ENCODE results near the gene IL1A. TPM values are rescaled to one million over a fixed set of nuclear protein-coding genes. Genes with fewer than 3 reads are reported as not detected.

The IL1A gene
- total RNA-seq, 1 donor from 2014 or later = 0.43 TPM

DNA sequence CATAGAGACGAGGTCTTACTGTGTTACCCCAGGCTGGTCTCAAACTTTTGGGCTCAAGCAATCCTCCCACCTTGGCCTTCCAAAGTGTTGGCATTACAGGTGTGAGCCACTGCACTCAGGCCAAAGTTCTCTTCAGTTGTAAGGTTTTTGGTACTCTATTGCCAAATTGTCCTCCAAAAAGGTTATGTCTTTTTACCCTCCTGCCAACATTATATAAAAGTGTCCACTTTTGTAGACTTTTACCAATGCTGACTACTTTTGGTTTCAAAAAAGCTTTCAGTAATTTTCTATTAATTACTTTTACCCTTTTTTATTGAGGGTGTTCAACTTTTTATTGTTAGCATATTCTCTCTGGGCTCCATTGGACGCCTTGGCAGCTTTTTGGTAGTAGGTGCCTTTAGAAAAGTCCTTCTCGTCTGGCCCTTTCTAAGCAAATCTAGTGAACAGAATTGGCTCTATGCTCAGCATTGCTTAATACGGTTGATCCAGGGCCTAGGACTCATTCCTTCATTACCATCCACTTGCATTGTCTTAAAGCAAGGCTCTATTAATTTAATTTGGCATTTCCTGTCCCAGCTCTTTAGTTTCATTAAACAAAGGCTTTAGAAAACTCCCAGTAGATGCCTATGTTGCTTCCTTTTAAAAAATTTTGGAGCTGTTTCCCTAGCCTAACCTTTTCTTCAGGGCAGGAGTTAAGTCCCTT, 16.7 kb upstream of the IL1A start:
- Mint-ChIP-seq H3K9me3 (ENCODE audit: unreplicated experiment) (peaks cover 11% of the 10 kb centered on the region), H3K36me3 (ENCODE audit: low read depth, unreplicated experiment) (no peaks in the 10 kb centered on the region), H3K27ac (ENCODE audit: unreplicated experiment) (no peak overlapping the region), H3K4me3 (ENCODE audit: unreplicated experiment) (no peak overlapping the region), H3K27me3 (ENCODE audit: low read depth, unreplicated experiment) (peaks cover under 1% of the 10 kb centered on the region), H3K4me1 (ENCODE audit: low read depth, unreplicated experiment) (peaks cover 12% of the 10 kb centered on the region)
- TF ChIP-seq, protein P1, sequence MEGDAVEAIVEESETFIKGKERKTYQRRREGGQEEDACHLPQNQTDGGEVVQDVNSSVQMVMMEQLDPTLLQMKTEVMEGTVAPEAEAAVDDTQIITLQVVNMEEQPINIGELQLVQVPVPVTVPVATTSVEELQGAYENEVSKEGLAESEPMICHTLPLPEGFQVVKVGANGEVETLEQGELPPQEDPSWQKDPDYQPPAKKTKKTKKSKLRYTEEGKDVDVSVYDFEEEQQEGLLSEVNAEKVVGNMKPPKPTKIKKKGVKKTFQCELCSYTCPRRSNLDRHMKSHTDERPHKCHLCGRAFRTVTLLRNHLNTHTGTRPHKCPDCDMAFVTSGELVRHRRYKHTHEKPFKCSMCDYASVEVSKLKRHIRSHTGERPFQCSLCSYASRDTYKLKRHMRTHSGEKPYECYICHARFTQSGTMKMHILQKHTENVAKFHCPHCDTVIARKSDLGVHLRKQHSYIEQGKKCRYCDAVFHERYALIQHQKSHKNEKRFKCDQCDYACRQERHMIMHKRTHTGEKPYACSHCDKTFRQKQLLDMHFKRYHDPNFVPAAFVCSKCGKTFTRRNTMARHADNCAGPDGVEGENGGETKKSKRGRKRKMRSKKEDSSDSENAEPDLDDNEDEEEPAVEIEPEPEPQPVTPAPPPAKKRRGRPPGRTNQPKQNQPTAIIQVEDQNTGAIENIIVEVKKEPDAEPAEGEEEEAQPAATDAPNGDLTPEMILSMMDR (IDR thresholded peaks at IDR 0.05; ENCODE audit: insufficient read depth, low read depth, low read length) = no peak
- TF ChIP-seq EZH2 (IDR thresholded peaks at IDR 0.05; ENCODE audit: insufficient read depth, low read length) = no peak
- Histone ChIP-seq H2AFZ (ENCODE audit: low read depth, low read length) (no peak overlapping the region), H3K36me3 (ENCODE audit: insufficient read depth, low read length) (no peaks in the 10 kb centered on the region), H3K27ac (ENCODE audit: low read depth, low read length) (no peak overlapping the region), H4K20me1 (ENCODE audit: insufficient read depth, low read length) (no peaks in the 10 kb centered on the region), H3K9ac (ENCODE audit: low read length) (no peak overlapping the region), H3K27me3 (ENCODE audit: insufficient read depth, low read length) (no peaks in the 10 kb centered on the region), H3K4me2 (ENCODE audit: low read length) (no peak overlapping the region), H3K4me3 (ENCODE audit: insufficient read depth, low read depth, low read length) (no peak overlapping the region), H3K79me2 (ENCODE audit: insufficient read depth, low read length) (no peaks in the 10 kb centered on the region), H3K9me3 (ENCODE audit: insufficient read depth, low read depth, low read length) (no peaks in the 10 kb centered on the region), H3K4me1 (ENCODE audit: insufficient read depth, low read length) (peaks cover 10% of the 10 kb centered on the region)
- DNase-seq (ENCODE audit: low read depth) = no peak
- FAIRE-seq = no peak

DNA sequence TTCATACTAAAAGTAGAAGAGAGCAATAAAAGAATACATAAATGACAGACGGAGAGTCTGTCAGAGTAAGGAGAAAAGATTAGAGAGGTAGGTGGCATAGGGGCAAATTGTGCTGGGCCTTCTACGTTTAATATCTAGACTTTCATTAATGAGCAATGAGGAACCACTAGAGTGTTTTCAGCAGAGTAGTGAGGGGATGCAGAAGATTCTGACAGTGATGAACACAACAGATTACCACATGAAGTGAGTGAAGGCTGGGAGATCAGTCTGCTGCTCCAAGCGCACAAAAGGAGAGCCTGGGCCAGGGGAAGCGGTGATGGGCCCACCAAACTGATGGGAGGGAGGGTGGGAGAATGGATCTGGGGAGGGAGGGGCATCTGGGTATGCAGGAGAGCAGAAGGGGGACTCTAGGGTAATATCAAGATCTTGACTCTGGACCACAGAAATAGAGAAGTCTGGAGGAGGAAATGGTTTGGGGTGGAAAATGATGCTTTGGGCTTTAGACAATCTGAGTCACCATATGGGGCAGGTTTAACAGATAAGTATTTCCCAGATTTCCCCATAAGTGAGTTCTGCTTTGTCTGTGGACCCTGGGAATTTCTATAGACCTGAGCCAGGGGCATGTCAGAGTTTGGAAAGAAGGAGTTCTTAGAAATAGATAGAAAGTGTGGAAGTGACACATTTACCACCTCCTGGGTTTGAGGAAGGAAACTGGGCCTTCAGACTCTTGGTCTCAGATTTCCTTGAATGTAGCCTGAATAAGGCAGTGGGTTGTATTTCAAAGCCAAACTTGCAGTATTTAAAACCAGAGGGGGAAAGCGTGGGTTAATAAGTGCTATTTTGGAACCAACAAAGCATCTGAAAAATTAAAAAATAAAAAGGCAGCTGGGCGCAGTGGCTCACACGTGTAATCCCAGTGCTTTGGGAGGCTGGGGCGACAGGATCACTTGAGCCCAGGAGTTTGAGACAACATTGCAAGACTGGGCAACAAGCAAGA, 15.0 kb upstream of the IL1A start:
- no peak overlapping the region for H3K27ac ChIP-seq (ENCODE audit: low read depth, low read length)
- FAIRE-seq = no peak
- no peak overlapping the region for H3K27ac Mint-ChIP-seq (ENCODE audit: unreplicated experiment)

More for the DNA sequence above, 15.0 kb upstream of the IL1A start:
- peaks cover 13% of the 10 kb centered on the region for H3K9me3 Mint-ChIP-seq (ENCODE audit: unreplicated experiment)
- no peaks in the 10 kb centered on the region for H4K20me1 ChIP-seq (ENCODE audit: insufficient read depth, low read length)
- no peak overlapping the region for H3K4me2 ChIP-seq (ENCODE audit: low read length)
- peaks cover 6% of the 10 kb centered on the region for H3K4me1 ChIP-seq (ENCODE audit: insufficient read depth, low read length)
- no peak for DNase-seq (ENCODE audit: low read depth)
- H3K36me3 Mint-ChIP-seq (ENCODE audit: low read depth, unreplicated experiment) = no peaks in the 10 kb centered on the region
- TF ChIP-seq, protein P1 (IDR thresholded peaks at IDR 0.05; ENCODE audit: insufficient read depth, low read depth, low read length) = no peak
- TF ChIP-seq EZH2 (IDR thresholded peaks at IDR 0.05; ENCODE audit: insufficient read depth, low read length) = no peak
- no peaks in the 10 kb centered on the region for H3K27me3 ChIP-seq (ENCODE audit: insufficient read depth, low read length)
- peaks cover 8% of the 10 kb centered on the region for H3K4me1 Mint-ChIP-seq (ENCODE audit: low read depth, unreplicated experiment)
- H3K36me3 ChIP-seq (ENCODE audit: insufficient read depth, low read length) = no peaks in the 10 kb centered on the region
- H3K9me3 ChIP-seq (ENCODE audit: insufficient read depth, low read depth, low read length) = no peaks in the 10 kb centered on the region
- no peak overlapping the region for H3K4me3 ChIP-seq (ENCODE audit: insufficient read depth, low read depth, low read length)
- peaks cover 3% of the 10 kb centered on the region for H3K27me3 Mint-ChIP-seq (ENCODE audit: low read depth, unreplicated experiment)
- no peak overlapping the region for H3K9ac ChIP-seq (ENCODE audit: low read length)
- no peak overlapping the region for H2AFZ ChIP-seq (ENCODE audit: low read depth, low read length)
- H3K4me3 Mint-ChIP-seq (ENCODE audit: unreplicated experiment) = no peak overlapping the region
- H3K79me2 ChIP-seq (ENCODE audit: insufficient read depth, low read length) = no peaks in the 10 kb centered on the region

All from astrocyte (in vitro differentiated cells and primary cell).